Mesenchymal stem cell (in vitro differentiated cells and primary cell): ENCODE results near the gene RPA4. TPM values are rescaled to one million over a fixed set of nuclear protein-coding genes. Genes with fewer than 3 reads are reported as not detected.

Source experiments
- DNase-seq: peaks from one replicate; pipeline ENCODE4 v3.0.0-alpha.2; 2013
- H2AFZ ChIP-seq: one replicate; pipeline ENCODE4 v1.6.1; 2013; ENCODE audit warnings: low read depth, mild to moderate bottlenecking, control low read depth, inconsistent platforms, low read length, moderate library complexity
- H2AK5ac ChIP-seq: 2 replicates; pipeline ENCODE4 v1.6.1; 2013; ENCODE audit warnings: low read length, moderate library complexity, mild to moderate bottlenecking, inconsistent platforms; ENCODE audit not compliant: severe bottlenecking
- H2BK120ac ChIP-seq: one replicate; pipeline ENCODE4 v1.6.1; 2013; ENCODE audit warnings: low read depth, mild to moderate bottlenecking, inconsistent platforms, low read length, moderate library complexity
- H2BK12ac ChIP-seq, 2 experiments: one replicate each; pipeline ENCODE4 v1.6.1; 2013; ENCODE audit warnings: inconsistent platforms in 2 of 2, low read length in 2 of 2, mild to moderate bottlenecking in 2 of 2, moderate library complexity in 2 of 2, control low read depth in 1 of 2
- H2BK15ac ChIP-seq: one replicate; pipeline ENCODE4 v1.6.1; 2013; ENCODE audit warnings: mild to moderate bottlenecking, low read depth, inconsistent platforms; ENCODE audit not compliant: poor library complexity, severe bottlenecking
- H2BK5ac ChIP-seq: 2 replicates; pipeline ENCODE4 v1.6.1; 2013; ENCODE audit warnings: low read depth, mild to moderate bottlenecking, low read length, control low read depth, inconsistent platforms; ENCODE audit not compliant: poor library complexity, severe bottlenecking
- H3K14ac ChIP-seq, 2 experiments: one replicate each; pipeline ENCODE4 v1.6.1; 2013; ENCODE audit warnings: inconsistent platforms in 2 of 2, low read length in 2 of 2, control low read depth in 1 of 2, mild to moderate bottlenecking in 1 of 2, moderate library complexity in 1 of 2
- H3K18ac ChIP-seq, 2 experiments: one replicate each; pipeline ENCODE4 v1.6.1; 2013; ENCODE audit warnings: inconsistent platforms in 2 of 2, low read length in 2 of 2, control low read depth in 1 of 2, low read depth in 1 of 2, mild to moderate bottlenecking in 1 of 2
- H3K23ac ChIP-seq, 2 experiments: one replicate each; pipeline ENCODE4 v1.6.1; 2013; ENCODE audit warnings: inconsistent platforms in 2 of 2, low read length in 2 of 2, mild to moderate bottlenecking in 2 of 2, moderate library complexity in 2 of 2, control low read depth in 1 of 2
- H3K27ac ChIP-seq: 2 replicates; pipeline ENCODE4 v1.5.1; 2013; ENCODE audit warnings: mild to moderate bottlenecking, moderate library complexity, low read length, control low read depth, inconsistent platforms; ENCODE audit not compliant: poor library complexity, severe bottlenecking
- H3K27me3 ChIP-seq, 2 experiments: 2 replicates each; pipeline versions ENCODE4 v1.6.1 to v1.7.0; 2013; ENCODE audit warnings: low read length in 2 of 2, mild to moderate bottlenecking in 2 of 2, moderate library complexity in 2 of 2, control low read depth in 1 of 2, inconsistent platforms in 1 of 2; ENCODE audit not compliant: control insufficient read depth in 1 of 2, insufficient read depth in 1 of 2
- H3K36me3 ChIP-seq, 2 experiments: 2 replicates each; pipeline versions ENCODE4 v1.6.1 to v1.7.0; 2013; ENCODE audit warnings: low read length in 2 of 2, control low read depth in 1 of 2, inconsistent platforms in 1 of 2, low read depth in 1 of 2, mild to moderate bottlenecking in 1 of 2; ENCODE audit not compliant: insufficient read depth in 2 of 2, control insufficient read depth in 1 of 2
- H3K4ac ChIP-seq, 2 experiments: one replicate each; pipeline ENCODE4 v1.6.1; 2013; ENCODE audit warnings: inconsistent platforms in 2 of 2, low read length in 2 of 2, mild to moderate bottlenecking in 2 of 2, moderate library complexity in 2 of 2, control low read depth in 1 of 2, low read depth in 1 of 2
- H3K4me1 ChIP-seq: 2 replicates; pipeline ENCODE4 v1.6.1; 2013; ENCODE audit warnings: low read depth, low read length, control low read depth; ENCODE audit not compliant: control insufficient read depth, insufficient read depth
- H3K4me2 ChIP-seq: 2 replicates; pipeline ENCODE4 v1.6.1; 2013; ENCODE audit warnings: low read length, mild to moderate bottlenecking, inconsistent platforms; ENCODE audit not compliant: poor library complexity, severe bottlenecking
- H3K4me3 ChIP-seq, 2 experiments: 2 replicates each; pipeline versions ENCODE4 v1.5.1 to v1.7.0; 2013; ENCODE audit warnings: low read length in 2 of 2, mild to moderate bottlenecking in 2 of 2, control low read depth in 1 of 2, low read depth in 1 of 2; ENCODE audit not compliant: insufficient read depth in 1 of 2
- H3K79me1 ChIP-seq: replicated peaks from 2 replicates; pipeline ENCODE4 v1.6.1; 2013; ENCODE audit warnings: mild to moderate bottlenecking, control low read depth, low read length, inconsistent platforms; ENCODE audit not compliant: poor library complexity, severe bottlenecking
- H3K9ac ChIP-seq: 2 replicates; pipeline ENCODE4 v1.7.0; 2013; ENCODE audit warnings: mild to moderate bottlenecking, low read length, moderate library complexity
- H3K9me3 ChIP-seq: 2 replicates; pipeline ENCODE4 v1.7.0; 2013; ENCODE audit warnings: mild to moderate bottlenecking, low read length; ENCODE audit not compliant: control insufficient read depth
- H4K8ac ChIP-seq: one replicate; pipeline ENCODE4 v1.6.1; 2013; ENCODE audit warnings: inconsistent platforms, mild to moderate bottlenecking, low read length, moderate library complexity
- H4K91ac ChIP-seq: one replicate; pipeline ENCODE4 v1.6.1; 2013; ENCODE audit warnings: mild to moderate bottlenecking, low read length, inconsistent platforms
- WGBS: methylation state at CpG from one replicate; pipeline ENCODE4 v1.1.7; 2013; ENCODE audit warnings: mixed read lengths; 5-methylcytosine and 5-hydroxymethylcytosine counted together
- polyA plus RNA-seq, 2 experiments: library from polyadenylated mRNA; stranded (reverse); fragments of 200-250 nt; gene quantifications; one replicate each; pipeline ENCODE4 v1.2.3, GENCODE V29; 2013

RPA4 gene
- polyA plus RNA-seq (2013, experiment 1 of 2): 0.06 TPM
- 0.11 TPM for polyA plus RNA-seq (2013, experiment 2 of 2)

GRCh38 chrX:96883608-96884007 is at the start of gene RPA4:
RPA4 (plus strand) TSS chrX:96883908; CDS start chrX:96884311, 403 bp downstream.
- no peak within 1 kb of the TSS for H3K4me3 ChIP-seq
- H2BK5ac ChIP-seq: no peak within 1 kb of the TSS

GRCh38 chrX:96834137-96834536 is 49.6 kb upstream of the RPA4 start:
- H3K14ac ChIP-seq: no peak overlapping the region
- no peak overlapping the region for H3K4me2 ChIP-seq
- no peak overlapping the region for H3K18ac ChIP-seq
- H3K79me1 ChIP-seq: no peaks in the 10 kb centered on the region
- no peaks in the 10 kb centered on the region for H3K4me1 ChIP-seq
- no peak overlapping the region for H3K4me3 ChIP-seq
- no peak overlapping the region for H2AK5ac ChIP-seq
- H2BK15ac ChIP-seq: no peak overlapping the region
- H3K4ac ChIP-seq: no peak overlapping the region
- H2AFZ ChIP-seq: no peak overlapping the region
- no peak overlapping the region for H4K8ac ChIP-seq
- no peak overlapping the region for H2BK120ac ChIP-seq
- DNase-seq: no peak
- H3K36me3 ChIP-seq: no peaks in the 10 kb centered on the region
- no peak overlapping the region for H3K23ac ChIP-seq
- WGBS: no CpG with 5 or more reads among the region's 1 CpG
- H3K27ac ChIP-seq: no peak overlapping the region
- H2BK5ac ChIP-seq: no peak overlapping the region
- H4K91ac ChIP-seq: no peak overlapping the region
- H2BK12ac ChIP-seq: no peak overlapping the region
- no peaks in the 10 kb centered on the region for H3K27me3 ChIP-seq
- no peaks in the 10 kb centered on the region for H3K9me3 ChIP-seq
- no peak overlapping the region for H3K9ac ChIP-seq

More at GRCh38 chrX:96883608-96884007, at the start of gene RPA4:
- H4K91ac ChIP-seq: no peak within 1 kb of the TSS
- no peak within 1 kb of the TSS for H2AK5ac ChIP-seq
- H4K8ac ChIP-seq: no peak within 1 kb of the TSS
- no peak within 1 kb of the TSS for H3K18ac ChIP-seq
- H3K9me3 ChIP-seq: no peaks in the 10 kb centered on the region
- no peaks in the 10 kb centered on the region for H3K4me1 ChIP-seq
- peaks cover 3 to 12% of the 10 kb centered on the region in 2 experiments for H3K36me3 ChIP-seq
- H3K79me1 ChIP-seq: no peaks in the 10 kb centered on the region
- H3K27me3 ChIP-seq: no peaks in the 10 kb centered on the region
- H3K9ac ChIP-seq: no peak within 1 kb of the TSS
- no peak within 1 kb of the TSS for H3K4ac ChIP-seq
- H2AFZ ChIP-seq: no peak within 1 kb of the TSS
- no peak within 1 kb of the TSS for H3K14ac ChIP-seq
- no peak within 1 kb of the TSS for H2BK120ac ChIP-seq
- no peak within 1 kb of the TSS for H3K4me2 ChIP-seq
- DNase-seq: no peak
- H2BK12ac ChIP-seq: no peak within 1 kb of the TSS
- no peak within 1 kb of the TSS for H2BK15ac ChIP-seq
- H3K23ac ChIP-seq: no peak within 1 kb of the TSS
- 98% methylated on average over 10 of the region's 10 CpGs for WGBS
- H3K27ac ChIP-seq: no peak within 1 kb of the TSS

- Histone ChIP-seq H3K23ac (no peak overlapping the region), H3K4ac (no peak overlapping the region), H3K9me3 (no peaks in the 10 kb centered on the region), H4K91ac (no peak overlapping the region), H2BK15ac (no peak overlapping the region), H3K4me3 (no peak overlapping the region), H3K4me1 (no peaks in the 10 kb centered on the region), H4K8ac (no peak overlapping the region), H3K14ac (no peak overlapping the region), H3K27me3 (no peaks in the 10 kb centered on the region), H3K27ac (no peak overlapping the region), H2AFZ (no peak overlapping the region), H2BK120ac (no peak overlapping the region), H2BK5ac (no peak overlapping the region), H3K79me1 (no peaks in the 10 kb centered on the region), H3K4me2 (no peak overlapping the region), H3K36me3 (no peaks in the 10 kb centered on the region), H3K9ac (no peak overlapping the region), H2AK5ac (no peak overlapping the region), H2BK12ac (no peak overlapping the region), H3K18ac (no peak overlapping the region)
- DNase-seq: no peak
- 88% methylated on average over 3 of the region's 5 CpGs for WGBS
Observed at GRCh38 chrX:96835660-96836289, 47.9 kb upstream of the RPA4 start.

GRCh38 chrX:96837808-96838207 is 45.9 kb upstream of the RPA4 start:
- Histone ChIP-seq H3K14ac (no peak overlapping the region), H3K4me1 (no peaks in the 10 kb centered on the region), H2BK120ac (no peak overlapping the region), H3K4ac (no peak overlapping the region), H4K8ac (no peak overlapping the region), H2AFZ (no peak overlapping the region), H2BK15ac (no peak overlapping the region), H3K9me3 (no peaks in the 10 kb centered on the region), H4K91ac (no peak overlapping the region), H3K36me3 (no peaks in the 10 kb centered on the region), H3K9ac (no peak overlapping the region), H3K79me1 (no peaks in the 10 kb centered on the region), H3K4me3 (no peak overlapping the region), H2AK5ac (no peak overlapping the region), H3K23ac (no peak overlapping the region), H3K27ac (no peak overlapping the region), H3K4me2 (no peak overlapping the region), H3K27me3 (no peaks in the 10 kb centered on the region), H3K18ac (no peak overlapping the region), H2BK12ac (no peak overlapping the region), H2BK5ac (no peak overlapping the region)
- no peak for DNase-seq
- WGBS: 100% methylated on average over 1 of the region's 3 CpGs
